ENCODE results near the gene IGF1R. TPM values are rescaled to one million over a fixed set of nuclear protein-coding genes. Genes with fewer than 3 reads are reported as not detected.
A peak's percentile ranks its signal among the peaks of the same experiment; 100 is the strongest.

IGF1R gene
- total RNA-seq, 4 donors from 2014 or later: 39.3 to 97.4 (median 44.7) TPM

DNA sequence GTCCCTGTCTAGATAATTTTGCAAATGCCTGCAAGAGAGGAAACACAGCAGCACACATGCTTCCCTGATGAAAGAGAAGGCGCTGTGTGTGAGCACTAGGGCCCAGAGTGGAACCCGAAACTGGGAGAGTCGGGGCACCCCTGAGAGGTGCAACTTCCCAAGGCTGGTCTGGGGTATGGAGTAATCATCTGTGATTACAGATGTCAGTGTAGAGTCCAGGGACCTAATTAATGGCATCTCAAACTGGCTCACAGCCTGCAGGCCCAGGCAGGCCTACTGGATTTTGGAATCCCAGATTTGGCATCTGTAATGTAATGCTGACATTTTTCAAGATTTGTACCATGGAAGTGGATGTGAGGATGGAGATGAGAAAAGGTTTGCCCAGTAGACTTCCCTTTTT, 329.8 kb downstream of the IGF1R start:
- TF ChIP-seq CTCF (IDR thresholded peaks at IDR 0.05): no peak
- ATAC-seq (ENCODE audit: low FRiP score): no peak
- no peak for DNase-seq (ENCODE audit: low spot score)

DNA sequence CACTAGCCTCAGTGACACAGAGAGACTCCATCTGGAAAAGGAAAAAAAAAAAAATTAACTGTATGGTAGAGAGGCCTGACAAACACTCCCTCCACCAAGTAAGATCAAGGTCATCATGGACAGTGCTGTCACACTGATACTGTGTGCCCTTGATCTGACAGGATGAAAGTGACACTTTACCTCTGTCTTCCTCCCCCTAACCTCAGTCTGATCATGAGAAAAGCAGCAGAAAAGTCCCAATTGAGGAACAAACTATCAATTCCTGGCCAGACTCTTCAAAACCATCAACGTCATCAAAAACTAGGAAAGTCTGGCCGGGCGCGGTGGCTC, 332.5 kb downstream of the IGF1R start:
- ATAC-seq (ENCODE audit: low FRiP score) (no peak), DNase-seq (ENCODE audit: low spot score) (no peak)

GRCh38 chr15:98981851-98982722, 333.7 kb downstream of the IGF1R start:
- no peak for DNase-seq (ENCODE audit: low spot score)
- TF ChIP-seq CTCF (IDR thresholded peaks at IDR 0.05): no peak
- no peak for ATAC-seq (ENCODE audit: low FRiP score)

More for the DNA sequence above, 332.5 kb downstream of the IGF1R start:
- TF ChIP-seq CTCF (IDR thresholded peaks at IDR 0.05): no peak

GRCh38 chr15:98983334-98983733, 335.0 kb downstream of the IGF1R start:
- ATAC-seq (ENCODE audit: low FRiP score) (peak; percentile 91), DNase-seq (ENCODE audit: low spot score) (peak; percentile 27)
- TF ChIP-seq CTCF (IDR thresholded peaks at IDR 0.05): no peak

GRCh38 chr15:98986281-98986680, 337.9 kb downstream of the IGF1R start:
- ATAC-seq (ENCODE audit: low FRiP score) (no peak), DNase-seq (ENCODE audit: low spot score) (no peak)
- no peak for TF ChIP-seq CTCF (IDR thresholded peaks at IDR 0.05)

GRCh38 chr15:98994892-98995291, 346.6 kb downstream of the IGF1R start:
- ATAC-seq (ENCODE audit: low FRiP score): no peak
- no peak for DNase-seq (ENCODE audit: low spot score)
- no peak for TF ChIP-seq CTCF (IDR thresholded peaks at IDR 0.05)

- ATAC-seq (ENCODE audit: low FRiP score) (no peak), DNase-seq (ENCODE audit: low spot score) (no peak)
- TF ChIP-seq CTCF (IDR thresholded peaks at IDR 0.05): no peak
Measured at GRCh38 chr15:98996169-98996568, 347.8 kb downstream of the IGF1R start.

All from omental fat pad (tissue), 4 donors.